Hepatocyte (in vitro differentiated cells): ENCODE data around the gene ANO2. TPM values are rescaled to one million over a fixed set of nuclear protein-coding genes. Genes with fewer than 3 reads are reported as not detected.
A peak's percentile ranks its signal among the peaks of the same experiment; 100 is the strongest.

Experiments
- DNase-seq: peaks from one replicate; pipeline ENCODE4 v3.0.0-alpha.2; 2016; ENCODE audit warnings: low spot score
- H2AFZ ChIP-seq: fragments of 200-600 bp; sonication (generic); 2 replicates; pipeline ENCODE4 v1.6.0; 2016; ENCODE audit warnings: antibody characterized with exemption, mild to moderate bottlenecking
- H3K27ac ChIP-seq: fragments of 200-600 bp; sonication (generic); 2 replicates; pipeline ENCODE4 v1.5.1; 2016; ENCODE audit warnings: mild to moderate bottlenecking
- H3K27me3 ChIP-seq: fragments of 200-600 bp; sonication (generic); 2 replicates; pipeline ENCODE4 v1.6.1; 2016
- H3K36me3 ChIP-seq: fragments of 200-600 bp; sonication (generic); replicated peaks from 2 replicates; pipeline ENCODE4 v1.5.1; 2016; ENCODE audit warnings: low read depth; ENCODE audit not compliant: insufficient read depth
- H3K4me1 ChIP-seq: fragments of 200-600 bp; sonication (generic); 2 replicates; pipeline ENCODE4 v1.5.1; 2016; ENCODE audit warnings: mild to moderate bottlenecking, moderate library complexity; ENCODE audit not compliant: insufficient read depth
- H3K4me2 ChIP-seq: fragments of 200-600 bp; sonication (generic); 2 replicates; pipeline ENCODE4 v1.6.0; 2016
- H3K4me3 ChIP-seq: fragments of 200-600 bp; sonication (generic); 2 replicates; pipeline ENCODE4 v1.5.1; 2016; ENCODE audit warnings: mild to moderate bottlenecking
- H3K79me2 ChIP-seq: fragments of 200-600 bp; sonication (generic); 2 replicates; pipeline ENCODE4 v1.6.0; 2017; ENCODE audit warnings: mild to moderate bottlenecking
- H3K9me2 ChIP-seq: fragments of 200-600 bp; sonication (generic); replicated peaks from 2 replicates; pipeline ENCODE4 v1.6.0; 2017; ENCODE audit warnings: mild to moderate bottlenecking; ENCODE audit not compliant: insufficient read depth
- H3K9me3 ChIP-seq: fragments of 200-600 bp; sonication (generic); 2 replicates; pipeline ENCODE4 v1.5.1; 2016; ENCODE audit warnings: low read depth, mild to moderate bottlenecking
- H4K20me1 ChIP-seq: fragments of 200-600 bp; sonication (generic); 2 replicates; pipeline ENCODE4 v1.6.0; 2016; ENCODE audit warnings: mild to moderate bottlenecking; ENCODE audit not compliant: insufficient read depth, poor library complexity, severe bottlenecking
- EZH2 ChIP-seq: fragments of 200-600 bp; sonication (generic); IDR thresholded peaks from 2 replicates; pipeline ENCODE4 v1.6.1; 2016; ENCODE audit warnings: antibody characterized with exemption, mild to moderate bottlenecking, borderline replicate concordance
- EZH2phosphoT487 ChIP-seq: fragments of 200-600 bp; sonication (generic); IDR thresholded peaks from one replicate; pipeline ENCODE4 v1.6.1; 2018; ENCODE audit warnings: antibody characterized with exemption, mild to moderate bottlenecking, low read depth, moderate library complexity; ENCODE audit not compliant: unreplicated experiment, severe bottlenecking
- WGBS: methylation state at CpG from one replicate; pipeline ENCODE4 v1.1.6; 2016; ENCODE audit warnings: low lambda C conversion rate; ENCODE audit errors: missing lambda C conversion rate; 5-methylcytosine and 5-hydroxymethylcytosine counted together
- polyA plus RNA-seq: library from polyadenylated mRNA; unstranded; fragments of >200 nt; fragmentation: Nextera tagmentation; extraction: Ambion mirVana; gene quantifications from 2 replicates; pipeline ENCODE4 v1.2.1, GENCODE V29; 2016
- total RNA-seq: library from RNA; depleted of rRNA; stranded (reverse); fragments of >200 nt; gene quantifications from 2 replicates; pipeline ENCODE4 v1.2.3, GENCODE V29; 2014
- TF ChIP-seq, protein P1 (sequence below): fragments of 200-600 bp; sonication (generic); IDR thresholded peaks from 2 replicates; pipeline ENCODE4 v1.5.1; 2016; ENCODE audit warnings: antibody characterized with exemption, mild to moderate bottlenecking; ENCODE audit not compliant: poor library complexity

Gene ANO2
- total and polyA plus RNA-seq, 2 experiments from 2014 or later: 1.0 to 1.9 TPM

DNA sequence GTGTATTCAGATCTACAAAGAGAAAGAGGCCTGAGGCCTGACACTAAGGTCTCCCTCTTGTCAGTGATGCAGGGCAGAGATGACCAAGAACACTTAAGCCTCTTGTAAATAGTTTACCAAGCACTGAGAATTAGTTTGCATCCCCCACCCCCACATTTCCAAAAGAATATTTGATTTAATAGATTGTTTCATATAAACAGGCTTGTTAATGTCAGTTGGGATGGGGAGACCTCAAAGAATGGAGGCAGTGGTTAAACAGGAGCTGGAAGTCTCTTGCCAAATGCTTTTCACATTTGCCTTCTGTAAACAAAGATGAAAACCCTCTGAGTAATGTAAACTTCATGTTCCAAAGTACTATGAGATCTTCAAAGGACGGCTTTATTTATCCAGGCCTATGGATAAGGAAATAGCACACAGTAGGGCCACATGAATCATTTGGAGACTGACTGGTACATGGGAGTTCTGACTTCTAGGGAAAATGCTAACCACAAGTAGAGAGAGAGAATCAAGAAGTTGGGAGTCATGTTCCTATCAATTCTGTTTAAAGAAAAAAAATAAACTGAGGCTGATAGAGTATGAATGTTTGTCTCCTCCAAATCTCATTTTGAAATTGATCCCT, 234.7 kb downstream of the ANO2 start:
- no peak overlapping the region for H3K4me3 ChIP-seq
- H3K4me1 ChIP-seq: peaks cover 30% of the 10 kb centered on the region
- H3K9me2 ChIP-seq: no peaks in the 10 kb centered on the region
- TF ChIP-seq EZH2phosphoT487 (peak; percentile 71), EZH2 (no peak)
- TF ChIP-seq, protein P1, sequence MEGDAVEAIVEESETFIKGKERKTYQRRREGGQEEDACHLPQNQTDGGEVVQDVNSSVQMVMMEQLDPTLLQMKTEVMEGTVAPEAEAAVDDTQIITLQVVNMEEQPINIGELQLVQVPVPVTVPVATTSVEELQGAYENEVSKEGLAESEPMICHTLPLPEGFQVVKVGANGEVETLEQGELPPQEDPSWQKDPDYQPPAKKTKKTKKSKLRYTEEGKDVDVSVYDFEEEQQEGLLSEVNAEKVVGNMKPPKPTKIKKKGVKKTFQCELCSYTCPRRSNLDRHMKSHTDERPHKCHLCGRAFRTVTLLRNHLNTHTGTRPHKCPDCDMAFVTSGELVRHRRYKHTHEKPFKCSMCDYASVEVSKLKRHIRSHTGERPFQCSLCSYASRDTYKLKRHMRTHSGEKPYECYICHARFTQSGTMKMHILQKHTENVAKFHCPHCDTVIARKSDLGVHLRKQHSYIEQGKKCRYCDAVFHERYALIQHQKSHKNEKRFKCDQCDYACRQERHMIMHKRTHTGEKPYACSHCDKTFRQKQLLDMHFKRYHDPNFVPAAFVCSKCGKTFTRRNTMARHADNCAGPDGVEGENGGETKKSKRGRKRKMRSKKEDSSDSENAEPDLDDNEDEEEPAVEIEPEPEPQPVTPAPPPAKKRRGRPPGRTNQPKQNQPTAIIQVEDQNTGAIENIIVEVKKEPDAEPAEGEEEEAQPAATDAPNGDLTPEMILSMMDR: no peak
- no peaks in the 10 kb centered on the region for H3K36me3 ChIP-seq
- H3K4me2 ChIP-seq: no peak overlapping the region
- WGBS: 50% methylated on average over 1 of the region's 1 CpG
- H3K27ac ChIP-seq: peak overlapping the region; percentile 57
- no peak overlapping the region for H2AFZ ChIP-seq
- no peaks in the 10 kb centered on the region for H4K20me1 ChIP-seq
- no peaks in the 10 kb centered on the region for H3K9me3 ChIP-seq
- DNase-seq: peak; percentile 13
- no peaks in the 10 kb centered on the region for H3K79me2 ChIP-seq
- no peaks in the 10 kb centered on the region for H3K27me3 ChIP-seq

- Histone ChIP-seq H4K20me1 (no peaks in the 10 kb centered on the region), H3K4me2 (no peak overlapping the region), H3K79me2 (no peaks in the 10 kb centered on the region), H3K4me3 (no peak overlapping the region), H3K9me3 (no peaks in the 10 kb centered on the region), H3K27ac (peak overlapping the region; percentile 34), H3K27me3 (no peaks in the 10 kb centered on the region), H3K36me3 (no peaks in the 10 kb centered on the region), H3K9me2 (no peaks in the 10 kb centered on the region), H2AFZ (no peak overlapping the region), H3K4me1 (peaks cover 22% of the 10 kb centered on the region)
- no peak for DNase-seq
- TF ChIP-seq, protein P1: no peak
- no peak for TF ChIP-seq EZH2phosphoT487
- no peak for TF ChIP-seq EZH2
These were observed 236.7 kb downstream of the ANO2 start for GRCh38 chr12:5708371-5708770.

DNA sequence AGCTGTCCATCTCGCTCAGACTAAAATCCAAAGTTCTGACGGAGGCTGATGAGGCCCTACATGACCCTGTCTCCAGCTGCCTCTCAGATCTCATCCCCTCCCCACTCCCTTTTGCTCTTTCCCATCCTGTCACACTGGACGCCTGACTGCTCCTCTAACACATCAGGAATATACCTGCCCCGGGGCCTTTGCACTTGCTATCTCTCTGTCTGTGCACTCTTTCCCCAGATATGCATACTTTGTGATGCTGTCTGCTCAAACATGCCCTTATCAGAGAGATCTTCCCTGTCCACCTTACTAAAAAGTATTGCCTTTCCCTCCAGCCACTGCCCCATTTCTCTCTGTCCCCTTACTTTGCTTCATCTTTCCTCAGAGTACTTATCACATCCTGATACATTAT, 238.8 kb downstream of the ANO2 start:
- 92% methylated on average over 4 of the region's 4 CpGs for WGBS
- no peaks in the 10 kb centered on the region for H4K20me1 ChIP-seq
- no peak for TF ChIP-seq EZH2
- TF ChIP-seq, protein P1: no peak
- TF ChIP-seq EZH2phosphoT487: no peak
- peaks cover 22% of the 10 kb centered on the region for H3K4me1 ChIP-seq
- H3K27ac ChIP-seq: no peak overlapping the region
- H2AFZ ChIP-seq: no peak overlapping the region
- no peaks in the 10 kb centered on the region for H3K36me3 ChIP-seq
- DNase-seq: no peak
- H3K4me2 ChIP-seq: no peak overlapping the region
- no peaks in the 10 kb centered on the region for H3K9me2 ChIP-seq
- H3K27me3 ChIP-seq: no peaks in the 10 kb centered on the region
- H3K79me2 ChIP-seq: no peaks in the 10 kb centered on the region
- H3K9me3 ChIP-seq: no peaks in the 10 kb centered on the region
- no peak overlapping the region for H3K4me3 ChIP-seq

GRCh38 chr12:5705791-5706190, 239.3 kb downstream of the ANO2 start:
- Histone ChIP-seq H3K4me2 (no peak overlapping the region), H4K20me1 (no peaks in the 10 kb centered on the region), H3K79me2 (no peaks in the 10 kb centered on the region), H3K4me1 (peaks cover 22% of the 10 kb centered on the region), H3K9me2 (no peaks in the 10 kb centered on the region), H3K27ac (no peak overlapping the region), H3K36me3 (no peaks in the 10 kb centered on the region), H3K9me3 (no peaks in the 10 kb centered on the region), H2AFZ (no peak overlapping the region), H3K4me3 (no peak overlapping the region), H3K27me3 (no peaks in the 10 kb centered on the region)
- DNase-seq: no peak
- WGBS: 84% methylated on average over 9 of the region's 9 CpGs
- TF ChIP-seq EZH2phosphoT487 (no peak), EZH2 (no peak)
- TF ChIP-seq, protein P1: no peak
